ENCODE results near the gene FIBCD1.

FIBCD1 gene

DNA sequence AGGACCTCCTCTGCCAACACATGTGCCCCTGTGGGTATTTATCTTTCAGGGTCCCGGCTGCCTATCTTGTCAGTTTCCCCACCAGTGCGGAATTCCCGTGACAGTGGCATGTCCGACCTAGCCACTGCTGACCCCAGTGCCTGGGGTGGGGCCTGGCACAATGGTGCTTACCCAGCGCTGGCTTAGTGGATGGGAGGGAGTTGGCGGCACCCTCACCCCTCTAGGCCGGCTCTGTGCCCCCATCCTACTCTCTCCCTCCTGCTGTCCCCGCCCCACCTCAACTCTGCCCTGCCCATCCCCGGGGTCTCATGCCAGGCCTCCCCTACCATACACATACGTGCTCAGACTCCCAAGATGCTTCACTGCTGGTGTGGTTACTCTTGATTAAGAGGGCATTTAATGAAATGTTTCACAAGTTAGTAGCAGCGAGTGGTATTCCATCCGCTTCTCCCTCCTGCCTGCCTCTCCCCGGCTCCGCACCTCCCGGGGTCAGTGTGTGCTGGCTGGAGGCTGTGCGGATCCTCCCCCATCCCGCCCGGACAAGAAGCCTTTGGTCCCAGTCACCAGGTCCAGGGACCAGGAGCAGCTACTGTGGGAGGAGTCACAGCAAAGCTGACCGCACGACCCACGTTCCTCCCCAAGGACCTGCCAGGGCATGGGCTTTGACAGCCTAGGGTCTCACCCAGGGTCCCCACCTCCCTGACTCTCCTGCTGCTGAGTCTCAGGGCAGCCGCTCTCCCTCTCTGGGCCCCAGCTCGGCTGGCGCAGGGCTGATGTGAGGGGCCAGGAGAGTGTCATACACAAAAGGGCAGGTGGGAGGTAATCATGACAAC is 32.9 kb downstream of the FIBCD1 start:
- Mint-ChIP-seq H3K27ac (peak overlapping the region in 1 of 2 donors; percentile 27), H3K27me3 (no peaks in the 10 kb centered on the region), H3K9me3 (no peaks in the 10 kb centered on the region), H3K4me1 (no peaks in the 10 kb centered on the region), H3K4me3 (no peak overlapping the region)
- DNase-seq (no peak), ATAC-seq (no peak)

DNA sequence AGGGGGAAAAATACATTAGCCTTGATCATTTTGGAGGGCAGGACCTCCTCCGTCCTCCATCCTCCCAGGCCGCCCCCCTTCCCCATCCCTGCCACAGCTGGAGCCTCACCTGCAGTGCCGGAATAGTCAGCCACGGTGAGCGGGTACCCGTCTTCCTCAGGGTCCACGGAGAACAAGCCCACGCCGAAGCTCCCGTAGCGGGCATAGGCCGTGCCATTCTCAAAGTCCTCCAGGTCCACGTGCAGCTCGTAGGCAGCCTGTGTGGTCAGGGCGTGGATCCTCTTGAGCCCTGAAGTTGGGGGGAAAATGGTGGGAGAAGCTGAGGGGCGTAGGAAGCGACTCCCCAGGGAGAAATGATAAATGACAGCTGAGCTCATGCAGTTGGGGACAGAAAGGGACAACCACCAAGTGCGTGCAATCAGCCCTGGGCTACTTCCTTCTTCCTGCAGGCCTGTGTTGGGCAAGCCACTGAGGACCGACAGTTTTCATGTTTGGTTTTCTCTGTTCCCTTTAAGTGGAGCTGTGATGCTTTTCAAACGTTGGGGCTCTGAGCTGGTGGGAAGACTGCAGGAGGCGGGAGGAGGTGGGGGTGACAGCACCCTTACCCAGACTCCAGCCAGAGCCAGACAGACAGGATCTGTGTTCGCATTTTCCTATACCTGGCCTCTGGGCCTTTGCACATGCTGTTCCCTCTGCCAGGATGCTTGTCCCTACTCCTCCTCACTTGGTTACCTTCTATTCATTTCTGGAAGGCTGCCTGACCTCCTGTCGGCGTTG is 33.7 kb downstream of the FIBCD1 start:
- no peaks in the 10 kb centered on the region for H3K27me3 Mint-ChIP-seq
- H3K9me3 Mint-ChIP-seq, result no peaks in the 10 kb centered on the region
- ATAC-seq (no peak), DNase-seq (no peak)
- peak overlapping the region; percentile 11 to 27 for H3K27ac Mint-ChIP-seq
- H3K4me1 Mint-ChIP-seq, result no peaks in the 10 kb centered on the region
- H3K4me3 Mint-ChIP-seq, result no peak overlapping the region

DNA sequence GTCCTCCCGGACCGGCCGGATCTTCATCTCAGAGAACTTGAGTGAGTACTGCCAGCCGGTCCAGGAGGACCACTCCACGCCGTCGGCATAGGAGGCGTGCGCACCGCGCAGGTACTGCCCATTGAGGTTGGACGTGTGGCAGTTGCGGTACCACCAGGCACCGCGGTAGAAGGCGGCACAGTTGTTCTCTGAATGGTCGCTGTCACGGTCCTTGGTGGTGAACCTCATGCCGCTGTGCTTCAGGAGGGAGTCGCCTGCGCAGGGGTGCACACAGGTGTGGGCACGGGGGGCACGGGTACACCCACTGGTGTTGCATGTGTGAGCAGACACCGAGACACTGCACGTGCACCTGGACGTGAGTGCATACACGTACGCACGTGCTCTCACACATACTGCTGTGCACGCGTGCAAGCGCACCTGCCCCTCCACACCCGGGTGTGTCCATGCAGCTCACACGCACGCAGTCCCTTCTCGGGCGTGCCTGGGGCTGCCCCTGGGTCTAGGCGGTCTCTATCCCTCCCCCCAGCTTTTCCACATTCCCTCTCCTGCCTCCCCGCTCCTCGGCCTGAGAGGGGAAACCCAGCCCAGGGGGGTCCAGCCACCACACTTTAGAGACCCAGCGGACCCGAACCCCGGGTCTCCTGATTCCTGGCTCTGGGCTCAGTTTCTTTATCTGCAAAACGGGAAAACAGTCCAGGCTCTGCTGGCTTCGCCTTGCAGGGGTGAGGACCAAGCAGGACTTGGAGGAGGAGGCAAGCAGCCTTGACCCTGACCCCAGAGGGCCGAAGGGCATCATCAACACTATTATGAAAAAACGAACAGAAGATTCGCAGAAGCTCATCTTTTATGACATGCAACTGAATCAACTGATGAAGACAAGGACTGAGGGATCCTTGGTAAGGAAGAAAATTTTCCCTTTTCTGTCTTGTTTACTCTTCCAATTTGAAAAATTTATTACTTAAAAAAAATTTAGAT is 34.7 kb downstream of the FIBCD1 start:
- DNase-seq (no peak), ATAC-seq (no peak)
- H3K27me3 Mint-ChIP-seq, result no peaks in the 10 kb centered on the region
- H3K4me3 Mint-ChIP-seq, result no peak overlapping the region
- H3K27ac Mint-ChIP-seq, result no peak overlapping the region
- H3K9me3 Mint-ChIP-seq, result no peaks in the 10 kb centered on the region
- no peaks in the 10 kb centered on the region for H3K4me1 Mint-ChIP-seq

- no peak for DNase-seq
- Mint-ChIP-seq H3K4me1 (no peaks in the 10 kb centered on the region), H3K9me3 (no peaks in the 10 kb centered on the region), H3K27ac (no peak overlapping the region), H3K4me3 (no peak overlapping the region), H3K27me3 (no peaks in the 10 kb centered on the region)
- no peak for ATAC-seq
Measured at GRCh38 chr9:130903194-130904069, 35.6 kb downstream of the FIBCD1 start.

DNA sequence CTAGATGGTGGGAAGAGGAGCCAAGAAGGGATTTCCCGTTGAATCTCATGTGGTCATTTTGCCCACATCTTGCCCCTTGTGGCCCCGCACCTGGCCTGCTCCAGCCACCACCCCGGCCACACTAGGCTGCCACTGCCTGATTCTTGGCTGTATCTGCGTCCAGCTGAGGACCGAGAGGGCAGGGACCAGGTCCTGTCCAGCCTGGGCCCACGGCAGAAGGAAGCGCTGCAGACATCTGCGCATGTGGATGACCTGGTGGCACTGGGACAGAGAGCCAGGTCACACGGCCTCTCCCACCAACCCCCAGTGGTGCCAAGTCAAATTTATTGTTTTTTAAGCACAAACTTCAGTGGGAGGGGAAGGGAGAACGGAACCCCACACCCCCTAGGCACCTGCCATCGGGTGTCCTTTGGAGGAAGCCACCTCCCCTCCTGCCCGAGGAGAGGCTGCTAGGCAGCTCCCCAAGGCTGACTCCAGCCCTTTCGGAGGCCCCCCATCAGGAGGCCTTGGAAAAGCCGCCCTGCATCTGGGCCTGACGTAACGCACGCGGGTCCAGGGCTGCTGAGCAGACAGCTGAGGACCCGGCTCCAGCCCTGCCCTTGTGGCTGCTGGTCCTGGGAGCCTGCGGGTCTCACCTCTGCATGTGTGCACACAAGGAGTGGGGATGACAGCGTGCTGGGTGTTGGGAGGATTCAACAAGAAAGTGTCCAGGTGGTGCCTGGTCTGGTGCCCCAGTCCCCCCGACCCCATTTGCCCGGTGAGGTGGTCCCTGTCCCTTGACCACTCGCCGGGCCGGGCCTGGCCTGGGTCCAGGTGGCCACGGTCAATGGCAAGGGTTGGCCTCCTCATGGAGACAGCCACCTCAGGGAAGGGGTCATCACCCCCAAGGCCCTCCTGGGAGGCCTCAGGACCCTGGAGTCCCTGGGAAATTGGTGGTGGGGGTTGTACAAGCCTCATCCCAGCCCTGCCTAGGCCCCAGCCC is 36.6 kb downstream of the FIBCD1 start:
- H3K27me3 Mint-ChIP-seq, result no peaks in the 10 kb centered on the region
- H3K9me3 Mint-ChIP-seq, result no peaks in the 10 kb centered on the region
- DNase-seq, result no peak
- H3K4me3 Mint-ChIP-seq, result no peak overlapping the region
- ATAC-seq, result no peak
- no peak overlapping the region for H3K27ac Mint-ChIP-seq
- no peaks in the 10 kb centered on the region for H3K4me1 Mint-ChIP-seq

- Mint-ChIP-seq H3K4me1 (no peaks in the 10 kb centered on the region), H3K27me3 (no peaks in the 10 kb centered on the region), H3K9me3 (no peaks in the 10 kb centered on the region), H3K4me3 (no peak overlapping the region), H3K27ac (no peak overlapping the region)
- no peak for DNase-seq
- no peak for ATAC-seq
Measured at GRCh38 chr9:130901498-130902203, 37.4 kb downstream of the FIBCD1 start.

DNA sequence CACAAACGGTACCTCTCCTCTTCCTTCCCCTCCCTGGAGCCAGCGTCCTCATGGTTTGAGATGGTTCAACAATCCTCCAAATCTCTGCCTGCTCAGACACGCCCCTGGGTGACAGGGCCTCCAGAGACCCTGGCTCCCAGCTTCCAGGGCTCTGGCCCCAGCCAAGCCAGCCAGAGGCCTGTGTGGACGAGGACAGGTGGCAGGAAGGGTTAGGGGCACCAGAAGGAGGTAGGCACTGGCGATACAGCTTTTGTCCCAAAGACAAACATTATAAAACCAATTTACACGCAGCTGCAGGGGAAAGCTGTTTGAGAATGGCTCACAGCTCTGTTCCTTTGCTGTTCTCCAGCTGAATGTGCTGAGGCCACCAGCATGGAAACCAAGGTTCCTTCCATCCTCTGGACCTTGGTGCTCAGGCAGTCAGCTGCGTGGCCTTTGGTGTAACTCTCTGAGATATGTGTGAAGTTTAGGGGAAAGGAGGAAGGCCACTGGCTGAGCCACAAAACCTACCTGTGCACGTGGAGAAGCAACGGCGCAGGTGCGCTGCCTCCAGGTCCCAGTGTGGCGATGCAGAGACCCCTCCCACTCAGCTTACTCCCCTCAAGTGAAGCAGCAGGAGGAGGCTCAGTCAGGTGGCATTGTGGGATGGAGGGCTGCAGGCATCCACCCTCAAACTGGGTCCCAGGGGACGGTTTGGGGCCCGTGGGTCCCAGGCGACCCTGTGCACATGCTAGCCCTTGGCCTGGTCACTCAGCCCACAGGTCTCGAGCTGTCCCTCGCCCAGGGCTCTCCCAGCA is 38.1 kb downstream of the FIBCD1 start:
- Mint-ChIP-seq H3K9me3 (no peaks in the 10 kb centered on the region), H3K4me3 (no peak overlapping the region), H3K4me1 (no peaks in the 10 kb centered on the region), H3K27ac (no peak overlapping the region), H3K27me3 (no peaks in the 10 kb centered on the region)
- no peak for ATAC-seq
- DNase-seq, result no peak

DNA sequence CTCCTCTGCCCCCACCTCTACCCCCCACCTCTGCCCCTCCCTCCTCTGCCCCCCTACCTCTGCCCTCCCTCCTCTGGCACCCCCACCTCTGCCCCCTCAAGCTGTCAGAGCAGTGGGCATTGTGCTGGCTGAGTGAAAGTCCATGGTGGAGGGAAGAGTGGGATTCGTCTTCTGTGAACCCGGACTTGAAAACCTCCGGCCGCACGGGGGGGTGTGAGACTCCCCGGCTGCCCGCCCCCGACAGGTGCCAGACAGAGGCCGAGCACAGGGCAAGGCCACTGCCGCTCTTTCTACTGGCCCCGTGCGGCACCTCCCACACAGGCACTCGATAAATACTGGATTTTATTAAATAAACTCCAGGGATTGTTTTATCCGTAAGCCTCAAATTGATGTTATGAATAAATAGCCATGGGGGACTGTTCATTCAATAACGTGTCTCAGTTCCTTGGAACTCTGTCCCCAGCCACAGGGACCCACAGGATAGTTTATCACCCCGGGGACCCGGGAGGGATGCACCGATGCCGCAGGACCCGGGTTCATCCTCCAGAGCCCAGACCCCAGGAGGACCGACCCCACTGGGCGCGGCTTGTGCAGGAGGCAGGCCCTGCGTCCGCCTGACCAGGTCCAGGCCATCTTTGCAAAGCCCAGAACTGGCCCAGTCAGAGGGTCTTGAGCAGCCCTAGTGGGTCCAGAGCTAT is 39.8 kb downstream of the FIBCD1 start:
- Mint-ChIP-seq H3K9me3 (no peaks in the 10 kb centered on the region), H3K27ac (no peak overlapping the region), H3K4me1 (no peaks in the 10 kb centered on the region), H3K27me3 (no peaks in the 10 kb centered on the region), H3K4me3 (no peak overlapping the region)
- ATAC-seq (no peak), DNase-seq (no peak)

- no peak for ATAC-seq
Measured at GRCh38 chr9:130898552-130898852, 40.5 kb downstream of the FIBCD1 start.

DNA sequence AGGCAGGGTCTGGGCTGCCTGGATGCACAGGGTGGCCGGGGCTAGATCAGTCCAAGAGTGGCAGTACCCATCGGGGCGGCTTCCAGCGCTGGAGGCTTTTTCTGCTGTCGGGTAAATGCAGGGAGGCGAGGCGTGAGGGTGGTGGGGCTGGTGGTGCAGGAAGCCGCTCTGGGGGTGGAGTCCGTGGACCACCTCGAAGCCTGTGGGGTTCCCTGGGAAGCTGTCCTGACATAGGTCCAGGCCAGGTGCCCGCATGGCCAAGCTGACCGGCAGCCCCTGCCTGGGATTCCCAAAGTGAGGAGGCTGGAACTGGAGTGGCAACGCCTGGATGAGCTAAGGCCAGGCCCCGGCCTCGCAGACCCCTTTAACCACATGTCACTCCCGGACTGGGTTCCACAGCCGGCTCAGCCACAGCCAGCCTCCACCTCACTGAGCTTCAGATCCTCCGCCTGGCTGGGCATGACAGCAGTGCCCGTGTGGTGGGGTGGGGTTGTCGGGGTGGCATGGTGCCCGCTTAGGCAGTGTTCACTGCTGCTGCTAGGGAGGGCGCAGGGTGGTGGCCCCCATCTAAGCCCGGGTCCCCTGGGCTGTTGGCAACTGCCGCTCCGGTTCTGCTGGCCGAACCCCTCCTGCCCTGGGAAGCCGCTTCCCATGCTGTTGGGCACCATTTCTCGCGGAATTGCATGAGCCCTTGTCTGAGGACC is 41.0 kb downstream of the FIBCD1 start:
- DNase-seq (no peak), ATAC-seq (no peak)
- Mint-ChIP-seq H3K27ac (no peak overlapping the region), H3K9me3 (no peaks in the 10 kb centered on the region), H3K27me3 (no peaks in the 10 kb centered on the region), H3K4me3 (no peak overlapping the region), H3K4me1 (no peaks in the 10 kb centered on the region)

More at GRCh38 chr9:130898552-130898852, 40.5 kb downstream of the FIBCD1 start:
- no peak overlapping the region for H3K4me3 Mint-ChIP-seq
- no peak for DNase-seq
- H3K27ac Mint-ChIP-seq, result peak overlapping the region in 1 of 2 donors; percentile 12
- no peaks in the 10 kb centered on the region for H3K27me3 Mint-ChIP-seq
- H3K4me1 Mint-ChIP-seq, result no peaks in the 10 kb centered on the region
- H3K9me3 Mint-ChIP-seq, result no peaks in the 10 kb centered on the region

DNA sequence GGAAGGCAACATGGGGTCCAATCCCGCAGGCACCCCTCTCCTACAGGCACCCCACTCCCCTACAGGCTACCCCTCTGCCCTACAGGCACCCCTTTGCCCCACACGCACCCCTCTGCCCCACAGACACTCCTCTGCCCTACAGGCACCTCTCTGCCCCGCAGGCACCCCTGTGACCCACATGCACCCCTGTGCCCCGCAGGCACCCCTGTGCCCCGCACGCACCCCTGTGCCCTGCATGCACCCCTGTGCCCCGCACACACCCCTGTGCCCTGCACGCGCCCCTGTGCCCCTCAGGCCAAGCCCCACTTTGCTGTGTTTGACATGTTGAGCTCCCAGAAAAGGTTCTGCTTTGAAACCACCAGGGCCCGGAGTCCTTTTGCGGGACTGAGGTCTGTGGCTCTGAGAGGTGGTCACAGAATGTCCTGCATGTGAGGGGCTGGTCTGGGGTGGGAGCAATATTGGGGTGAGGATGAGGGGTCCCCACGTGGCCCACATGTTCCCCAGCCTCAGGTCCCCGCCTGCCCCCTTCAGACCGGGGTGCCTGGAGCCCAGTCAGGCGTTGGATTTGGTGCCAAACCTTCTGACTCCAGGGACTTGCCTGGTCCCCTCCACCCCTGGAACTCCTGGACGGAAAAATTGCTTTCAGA is 41.8 kb downstream of the FIBCD1 start:
- H3K4me1 Mint-ChIP-seq, result no peaks in the 10 kb centered on the region
- ATAC-seq, result peak; percentile 54
- H3K27ac Mint-ChIP-seq, result peak overlapping the region in 1 of 2 donors; percentile 59

More for the DNA sequence above, 41.8 kb downstream of the FIBCD1 start:
- H3K9me3 Mint-ChIP-seq, result no peaks in the 10 kb centered on the region
- H3K4me3 Mint-ChIP-seq, result no peak overlapping the region
- H3K27me3 Mint-ChIP-seq, result no peaks in the 10 kb centered on the region
- DNase-seq, result no peak
